ENCODE data around the gene RBFOX2.

DNA sequence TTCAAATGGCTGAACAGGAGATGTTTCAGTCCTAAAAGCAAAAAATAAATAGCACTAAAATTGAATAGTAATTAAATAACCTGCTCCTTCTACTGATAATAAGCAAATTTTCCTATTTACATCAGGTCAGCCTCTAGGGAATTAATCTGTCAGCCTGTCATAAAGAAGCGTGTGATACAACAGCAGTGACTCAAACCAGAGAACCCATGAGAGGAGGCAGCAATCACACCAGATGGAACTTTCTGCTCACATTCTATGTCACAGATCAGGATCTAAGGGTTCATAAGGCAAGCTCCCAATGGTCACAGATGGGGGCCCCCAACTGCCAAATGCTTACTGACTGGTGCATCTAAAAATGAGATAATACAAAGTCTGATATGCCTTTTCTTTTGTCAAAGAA is 41.1 kb downstream of the RBFOX2 start:
- TF ChIP-seq POLR2AphosphoS5 (IDR thresholded peaks at IDR 0.05) = no peak
- TF ChIP-seq, protein P1, sequence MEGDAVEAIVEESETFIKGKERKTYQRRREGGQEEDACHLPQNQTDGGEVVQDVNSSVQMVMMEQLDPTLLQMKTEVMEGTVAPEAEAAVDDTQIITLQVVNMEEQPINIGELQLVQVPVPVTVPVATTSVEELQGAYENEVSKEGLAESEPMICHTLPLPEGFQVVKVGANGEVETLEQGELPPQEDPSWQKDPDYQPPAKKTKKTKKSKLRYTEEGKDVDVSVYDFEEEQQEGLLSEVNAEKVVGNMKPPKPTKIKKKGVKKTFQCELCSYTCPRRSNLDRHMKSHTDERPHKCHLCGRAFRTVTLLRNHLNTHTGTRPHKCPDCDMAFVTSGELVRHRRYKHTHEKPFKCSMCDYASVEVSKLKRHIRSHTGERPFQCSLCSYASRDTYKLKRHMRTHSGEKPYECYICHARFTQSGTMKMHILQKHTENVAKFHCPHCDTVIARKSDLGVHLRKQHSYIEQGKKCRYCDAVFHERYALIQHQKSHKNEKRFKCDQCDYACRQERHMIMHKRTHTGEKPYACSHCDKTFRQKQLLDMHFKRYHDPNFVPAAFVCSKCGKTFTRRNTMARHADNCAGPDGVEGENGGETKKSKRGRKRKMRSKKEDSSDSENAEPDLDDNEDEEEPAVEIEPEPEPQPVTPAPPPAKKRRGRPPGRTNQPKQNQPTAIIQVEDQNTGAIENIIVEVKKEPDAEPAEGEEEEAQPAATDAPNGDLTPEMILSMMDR (IDR thresholded peaks at IDR 0.05) = no peak

All from breast epithelium (tissue), 3 donors.